ENCODE measurements around the gene TAF4B.
"Not testable (repeated sequence)": the region's sequence is repeated elsewhere in the genome, so short reads cannot be mapped to it uniquely, and the experiment has no call there.

The TAF4B gene

DNA sequence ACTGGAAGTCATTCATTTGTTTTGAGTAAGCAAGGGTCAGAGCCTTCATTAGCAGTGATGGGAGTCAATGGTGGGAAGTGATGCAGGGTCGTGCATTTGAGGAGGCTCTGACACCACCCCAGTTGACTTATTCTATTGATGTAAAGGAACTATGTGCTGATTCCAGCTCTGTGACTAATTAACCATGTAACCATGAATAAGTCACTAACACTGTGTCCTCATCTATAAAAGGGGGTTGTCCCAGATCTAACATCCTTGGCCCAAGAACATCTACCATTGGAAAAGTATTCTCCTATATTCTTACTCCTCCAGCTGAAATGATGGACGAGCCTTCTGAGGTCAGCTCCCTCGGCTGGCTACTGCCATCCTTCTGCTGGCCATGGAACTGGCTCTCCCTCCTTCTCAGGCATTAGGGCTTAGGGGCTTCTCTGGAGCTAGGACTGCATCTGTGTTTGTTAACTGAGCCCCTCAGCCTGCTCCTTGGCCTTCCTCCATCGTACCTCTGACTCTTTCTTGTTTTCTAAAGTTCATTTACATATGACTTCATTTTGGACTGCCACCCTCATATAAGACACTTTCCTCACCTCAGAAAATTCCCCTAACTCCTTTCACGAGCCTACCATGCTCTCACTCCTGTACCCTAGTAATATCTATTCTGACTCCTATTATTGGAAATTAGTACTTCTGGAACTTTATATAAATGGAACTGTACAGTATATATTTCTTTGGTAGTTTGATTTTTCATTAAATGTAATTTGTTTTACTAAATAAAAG lies 206.6 kb downstream of the TAF4B start:
- no peak for DNase-seq

- no peak for DNase-seq
Measured at GRCh38 chr18:26434887-26435286, 208.6 kb downstream of the TAF4B start.

GRCh38 chr18:26435415-26436095 lies 209.3 kb downstream of the TAF4B start:
- DNase-seq, result no peak

GRCh38 chr18:26436176-26437051 lies 210.2 kb downstream of the TAF4B start:
- peak; percentile 85 for DNase-seq

DNA sequence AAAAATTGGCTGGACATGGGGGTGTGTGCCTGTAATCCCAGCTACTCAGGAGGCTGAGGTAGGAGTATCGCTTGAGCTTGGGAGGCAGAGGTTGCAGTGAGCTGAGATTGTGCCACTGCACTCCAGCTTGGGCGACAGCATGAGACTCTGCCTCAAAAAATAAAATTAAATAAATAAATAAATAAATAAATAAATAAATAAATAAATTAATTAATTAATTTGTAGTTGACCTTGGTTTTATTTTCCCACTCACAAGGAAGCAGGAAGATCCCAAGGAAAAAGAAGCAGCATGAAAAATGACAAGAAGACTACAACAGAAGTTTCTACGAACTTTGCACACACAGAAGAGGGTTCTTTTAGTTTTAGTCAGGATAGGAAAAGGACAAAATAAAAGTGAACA lies 211.4 kb downstream of the TAF4B start:
- not testable (repeated sequence) for DNase-seq

- DNase-seq, result no peak
Measured at GRCh38 chr18:26438980-26439379, 212.7 kb downstream of the TAF4B start.

DNA sequence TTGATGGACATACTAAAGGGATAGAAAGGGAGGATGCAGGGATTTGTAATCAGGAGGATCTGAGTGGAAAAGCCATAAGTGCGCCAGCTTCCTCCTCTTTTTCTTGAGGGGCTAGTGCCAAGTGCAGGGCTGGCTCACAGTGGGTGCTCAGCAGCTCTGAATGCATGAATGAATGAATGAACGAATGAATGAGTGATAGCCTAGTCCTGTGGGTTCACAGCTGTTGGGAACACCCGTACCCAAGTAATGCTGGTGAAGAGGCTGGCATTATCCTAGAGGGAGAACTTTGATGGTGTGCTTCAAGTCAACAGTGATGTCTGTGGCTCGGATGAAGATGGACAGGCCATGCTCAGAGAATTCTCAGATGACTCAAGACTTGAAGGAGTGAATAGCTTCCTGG lies 213.3 kb downstream of the TAF4B start:
- DNase-seq, result no peak

DNA sequence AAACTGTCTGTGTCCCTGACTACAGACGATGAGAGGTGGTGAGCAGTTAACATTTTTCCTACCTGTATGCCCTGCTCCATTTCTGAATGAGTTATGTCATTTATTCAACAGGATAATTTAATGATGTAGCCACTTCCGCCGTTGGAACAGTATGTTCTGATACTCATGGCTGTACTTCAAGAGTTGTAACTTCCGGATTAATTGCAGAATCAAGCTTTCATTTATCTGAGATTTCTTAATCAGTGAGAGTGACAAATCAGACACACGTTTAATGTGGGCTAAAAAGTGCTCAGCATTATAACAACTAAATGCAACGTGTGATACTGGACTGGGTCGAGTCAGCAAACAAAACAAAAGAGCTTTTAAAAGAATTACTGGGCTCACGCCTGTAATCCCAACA lies 214.4 kb downstream of the TAF4B start:
- no peak for DNase-seq

All from HCEC 1CT (cell line).